SK-N-SH (cell line): Measurements from ENCODE around the gene CYP3A5.

Source experiments
- CHD2 ChIP-seq: fragments of 150-350 bp; IDR thresholded peaks from 2 replicates; pipeline ENCODE4 v1.6.1; 2018; ENCODE audit warnings: low read length; ENCODE audit not compliant: partially characterized antibody
- GABPA ChIP-seq: IDR thresholded peaks from 2 replicates; pipeline ENCODE4 v1.4.0; 2012; ENCODE audit warnings: low read depth, mild to moderate bottlenecking
- NFIC ChIP-seq: IDR thresholded peaks from 2 replicates; pipeline ENCODE4 v1.4.0; 2012; ENCODE audit warnings: borderline replicate concordance
- NRF1 ChIP-seq: IDR thresholded peaks from 2 replicates; pipeline ENCODE4 v1.6.1; 2012; ENCODE audit warnings: low read depth, mild to moderate bottlenecking, low read length
- POLR2AphosphoS5 ChIP-seq: IDR thresholded peaks from 2 replicates; pipeline ENCODE4 v1.6.1; 2012; ENCODE audit warnings: low read depth, low read length
- RFX5 ChIP-seq: IDR thresholded peaks from 2 replicates; pipeline ENCODE4 v1.6.1; 2012; ENCODE audit warnings: mild to moderate bottlenecking, improper control_type of control experiment, low read length
- SMC3 ChIP-seq: IDR thresholded peaks from 2 replicates; pipeline ENCODE4 v1.6.1; 2012; ENCODE audit warnings: low read depth, low read length, improper control_type of control experiment
- TF ChIP-seq, protein P1 (sequence below): fragments of 200-600 bp; sonication (generic); IDR thresholded peaks from 2 replicates; pipeline ENCODE4 v1.6.1; 2017; ENCODE audit warnings: antibody characterized with exemption, mild to moderate bottlenecking, moderate library complexity

DNA sequence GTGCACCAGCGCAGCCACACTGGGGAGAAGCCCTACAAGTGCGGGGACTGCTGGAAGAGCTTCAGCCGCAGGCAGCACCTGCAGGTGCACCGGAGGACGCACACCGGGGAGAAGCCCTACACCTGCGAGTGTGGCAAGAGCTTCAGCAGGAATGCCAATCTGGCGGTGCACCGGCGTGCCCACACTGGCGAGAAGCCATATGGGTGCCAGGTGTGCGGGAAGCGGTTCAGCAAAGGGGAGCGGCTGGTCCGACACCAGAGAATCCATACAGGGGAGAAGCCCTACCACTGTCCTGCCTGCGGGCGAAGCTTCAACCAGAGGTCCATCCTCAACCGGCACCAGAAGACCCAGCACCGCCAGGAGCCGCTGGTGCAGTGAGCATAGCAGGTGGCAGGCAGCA lies 50.2 kb downstream of the CYP3A5 start:
- no peak for TF ChIP-seq GABPA
- TF ChIP-seq, protein P1, sequence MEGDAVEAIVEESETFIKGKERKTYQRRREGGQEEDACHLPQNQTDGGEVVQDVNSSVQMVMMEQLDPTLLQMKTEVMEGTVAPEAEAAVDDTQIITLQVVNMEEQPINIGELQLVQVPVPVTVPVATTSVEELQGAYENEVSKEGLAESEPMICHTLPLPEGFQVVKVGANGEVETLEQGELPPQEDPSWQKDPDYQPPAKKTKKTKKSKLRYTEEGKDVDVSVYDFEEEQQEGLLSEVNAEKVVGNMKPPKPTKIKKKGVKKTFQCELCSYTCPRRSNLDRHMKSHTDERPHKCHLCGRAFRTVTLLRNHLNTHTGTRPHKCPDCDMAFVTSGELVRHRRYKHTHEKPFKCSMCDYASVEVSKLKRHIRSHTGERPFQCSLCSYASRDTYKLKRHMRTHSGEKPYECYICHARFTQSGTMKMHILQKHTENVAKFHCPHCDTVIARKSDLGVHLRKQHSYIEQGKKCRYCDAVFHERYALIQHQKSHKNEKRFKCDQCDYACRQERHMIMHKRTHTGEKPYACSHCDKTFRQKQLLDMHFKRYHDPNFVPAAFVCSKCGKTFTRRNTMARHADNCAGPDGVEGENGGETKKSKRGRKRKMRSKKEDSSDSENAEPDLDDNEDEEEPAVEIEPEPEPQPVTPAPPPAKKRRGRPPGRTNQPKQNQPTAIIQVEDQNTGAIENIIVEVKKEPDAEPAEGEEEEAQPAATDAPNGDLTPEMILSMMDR = no peak
- TF ChIP-seq NFIC = no peak
- TF ChIP-seq NRF1 = no peak
- TF ChIP-seq SMC3 = no peak
- TF ChIP-seq CHD2 = no peak
- TF ChIP-seq POLR2AphosphoS5 = no peak
- no peak for TF ChIP-seq RFX5
